ENCODE results near the gene C17orf50. TPM values are rescaled to one million over a fixed set of nuclear protein-coding genes. Genes with fewer than 3 reads are reported as not detected.

The C17orf50 gene
- total RNA-seq, 2 donors from 2014 or later, result not detected

DNA sequence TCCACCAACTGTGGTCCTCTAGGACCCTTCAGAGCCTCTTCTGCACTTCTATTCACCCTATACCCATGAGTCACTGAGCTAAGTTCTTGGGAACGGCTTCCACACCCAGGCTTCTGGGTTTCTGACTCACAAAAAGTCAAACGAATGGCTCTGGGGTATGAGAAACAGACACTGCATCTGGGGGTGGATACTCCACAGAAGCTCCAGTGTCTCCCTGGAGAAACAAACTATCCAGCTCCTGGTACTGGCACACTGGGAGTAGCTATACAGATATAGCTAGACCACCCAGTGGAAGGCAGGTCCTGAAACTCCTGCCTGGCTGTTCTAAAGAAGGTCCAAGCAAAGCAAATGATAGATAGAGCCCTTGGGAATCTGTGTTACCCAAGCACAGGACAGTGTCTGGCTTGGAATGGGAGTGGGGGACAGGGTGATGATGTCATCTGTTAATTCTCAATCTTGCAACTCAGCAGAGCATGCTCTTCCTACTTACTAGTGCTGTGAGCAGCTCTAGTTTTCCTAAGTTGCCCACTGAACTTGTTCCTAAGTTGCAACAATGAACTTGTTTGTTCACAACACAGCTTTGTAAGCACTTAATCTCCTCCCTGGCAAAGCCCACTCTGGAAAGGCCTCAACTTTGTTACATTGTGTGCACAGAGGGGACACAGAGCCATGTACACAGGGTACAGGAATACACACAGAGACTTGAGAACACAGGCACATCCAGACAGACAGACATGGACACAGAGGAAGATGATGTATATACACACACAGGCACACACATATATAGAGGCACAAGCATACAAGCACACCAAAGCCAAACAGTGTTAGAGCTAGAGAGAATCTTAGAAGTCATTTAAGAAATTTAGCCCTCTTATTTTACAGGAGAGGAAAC lies 28.0 kb downstream of the C17orf50 start:
- no peak overlapping the region for H3K27ac Mint-ChIP-seq
- H3K4me1 Mint-ChIP-seq (ENCODE audit: low read depth), result peaks cover 12% of the 10 kb centered on the region
- no peaks in the 10 kb centered on the region for H3K9me3 Mint-ChIP-seq
- DNase-seq, result no peak
- H3K36me3 Mint-ChIP-seq (ENCODE audit: insufficient read depth in 2 of 2), result no peaks in the 10 kb centered on the region
- no peak overlapping the region for H3K4me3 Mint-ChIP-seq
- peak; percentile 53 to 58 for ATAC-seq (replicated peaks in 1 of 2)
- peaks cover 23% of the 10 kb centered on the region for H3K27me3 Mint-ChIP-seq (ENCODE audit: low read depth)

DNA sequence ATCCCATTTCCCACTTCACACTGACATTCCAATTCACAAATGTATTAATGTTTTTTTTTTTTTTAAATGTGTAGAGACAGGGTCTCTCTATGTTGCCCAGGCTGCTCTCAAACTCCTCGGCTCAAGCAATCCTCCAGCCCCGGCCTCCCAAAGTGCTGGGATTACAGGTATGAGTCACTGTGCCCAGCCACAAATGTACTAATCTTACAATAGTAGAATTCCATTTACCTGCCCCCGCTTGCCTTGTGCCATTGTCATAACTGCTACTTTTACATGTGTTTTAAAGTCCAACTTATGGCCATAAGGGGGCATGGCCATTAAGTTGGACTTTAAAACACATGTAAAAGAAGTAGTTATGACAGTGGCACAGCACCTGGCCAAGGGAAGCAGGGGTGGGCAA lies 30.2 kb downstream of the C17orf50 start:
- H3K4me1 Mint-ChIP-seq (ENCODE audit: low read depth), result peaks cover 20% of the 10 kb centered on the region
- H3K9me3 Mint-ChIP-seq, result no peaks in the 10 kb centered on the region
- no peaks in the 10 kb centered on the region for H3K36me3 Mint-ChIP-seq (ENCODE audit: insufficient read depth in 2 of 2)
- no peak for ATAC-seq (replicated peaks in 1 of 2)
- H3K4me3 Mint-ChIP-seq, result no peak overlapping the region
- no peak for DNase-seq
- no peak overlapping the region for H3K27ac Mint-ChIP-seq
- peaks cover 37% of the 10 kb centered on the region for H3K27me3 Mint-ChIP-seq (ENCODE audit: low read depth)

GRCh38 chr17:35791681-35792350 lies 31.1 kb downstream of the C17orf50 start:
- Mint-ChIP-seq H3K36me3 (ENCODE audit: insufficient read depth in 2 of 2) (no peaks in the 10 kb centered on the region), H3K27me3 (ENCODE audit: low read depth) (peaks cover 46% of the 10 kb centered on the region), H3K9me3 (no peaks in the 10 kb centered on the region), H3K4me3 (no peak overlapping the region), H3K4me1 (ENCODE audit: low read depth) (peaks cover 26% of the 10 kb centered on the region), H3K27ac (no peak overlapping the region)
- ATAC-seq (replicated peaks in 1 of 2) (no peak), DNase-seq (no peak)

GRCh38 chr17:35793257-35793656 lies 32.6 kb downstream of the C17orf50 start:
- Mint-ChIP-seq H3K36me3 (ENCODE audit: insufficient read depth in 2 of 2) (no peaks in the 10 kb centered on the region), H3K27me3 (ENCODE audit: low read depth) (peaks cover 54% of the 10 kb centered on the region), H3K9me3 (no peaks in the 10 kb centered on the region), H3K27ac (no peak overlapping the region), H3K4me3 (no peak overlapping the region), H3K4me1 (ENCODE audit: low read depth) (peaks cover 26% of the 10 kb centered on the region)
- no peak for DNase-seq
- no peak for ATAC-seq (replicated peaks in 1 of 2)

GRCh38 chr17:35795007-35795870 lies 34.6 kb downstream of the C17orf50 start, which contains the start of gene MMP28:
TSS of gene MMP28 (minus strand) at chr17:35795641. CDS start at chr17:35795377, 264 bp downstream.
- Mint-ChIP-seq H3K36me3 (ENCODE audit: insufficient read depth in 2 of 2) (no peaks in the 10 kb centered on the region), H3K4me1 (ENCODE audit: low read depth) (peaks cover 18% of the 10 kb centered on the region), H3K27ac (no peak within 1 kb of the TSS), H3K9me3 (no peaks in the 10 kb centered on the region), H3K4me3 (peak within 1 kb of the TSS; percentile 80 to 82), H3K27me3 (ENCODE audit: low read depth) (peaks cover 46% of the 10 kb centered on the region)
- ATAC-seq (replicated peaks in 1 of 2) (peak; percentile 84 to 85), DNase-seq (peak; percentile 56 to 64)

DNA sequence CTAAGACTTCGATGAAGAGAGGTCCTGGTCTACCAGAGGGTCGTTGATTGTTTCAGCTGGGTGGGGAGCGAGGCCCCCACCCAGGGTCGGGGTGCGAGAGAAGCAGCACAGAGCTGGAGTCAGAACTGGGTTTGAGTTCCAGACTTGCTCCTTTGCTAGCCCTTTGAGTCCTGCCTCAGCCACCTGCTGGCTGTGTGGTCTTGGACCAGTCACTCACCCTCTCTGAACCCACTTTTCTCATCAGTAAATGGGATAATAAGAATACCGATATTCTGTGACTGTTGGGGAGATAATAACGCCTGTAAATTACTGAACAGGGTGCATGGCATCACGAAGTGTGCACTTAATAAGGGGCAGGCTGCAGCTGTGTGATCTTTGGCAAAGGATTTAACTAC lies 35.2 kb downstream of the C17orf50 start:
- Mint-ChIP-seq H3K4me1 (ENCODE audit: low read depth) (peaks cover 19% of the 10 kb centered on the region), H3K27me3 (ENCODE audit: low read depth) (peaks cover 46% of the 10 kb centered on the region), H3K9me3 (no peaks in the 10 kb centered on the region), H3K36me3 (ENCODE audit: insufficient read depth in 2 of 2) (no peaks in the 10 kb centered on the region), H3K4me3 (peak overlapping the region; percentile 63 to 82), H3K27ac (no peak overlapping the region)
- DNase-seq (no peak), ATAC-seq (replicated peaks in 1 of 2) (peak in 1 of 2 donors; percentile 10)

DNA sequence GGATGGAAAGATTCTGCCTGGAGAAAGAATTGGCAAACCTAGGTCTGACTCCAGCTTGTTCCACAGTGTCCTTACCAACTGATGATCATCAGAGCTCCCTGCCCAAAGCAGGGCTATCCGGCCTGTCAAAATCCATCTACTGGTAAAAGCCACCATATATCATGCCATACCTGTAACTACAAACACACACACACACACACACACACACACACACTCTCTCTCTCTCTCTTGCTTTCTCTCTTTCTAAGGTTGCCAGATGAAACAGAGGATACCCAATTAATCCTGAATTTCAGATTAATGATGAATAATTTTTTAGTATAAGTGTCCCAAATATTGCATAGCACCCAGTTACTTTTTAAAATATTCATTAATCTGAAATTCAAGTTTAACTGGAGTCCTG lies 36.3 kb downstream of the C17orf50 start:
- Mint-ChIP-seq H3K27me3 (ENCODE audit: low read depth) (peaks cover 44% of the 10 kb centered on the region), H3K9me3 (no peaks in the 10 kb centered on the region), H3K27ac (no peak overlapping the region), H3K4me3 (peak overlapping the region in 1 of 2 donors; percentile 52), H3K4me1 (ENCODE audit: low read depth) (peaks cover 29% of the 10 kb centered on the region), H3K36me3 (ENCODE audit: insufficient read depth in 2 of 2) (no peaks in the 10 kb centered on the region)
- DNase-seq, result no peak
- no peak for ATAC-seq (replicated peaks in 1 of 2)

DNA sequence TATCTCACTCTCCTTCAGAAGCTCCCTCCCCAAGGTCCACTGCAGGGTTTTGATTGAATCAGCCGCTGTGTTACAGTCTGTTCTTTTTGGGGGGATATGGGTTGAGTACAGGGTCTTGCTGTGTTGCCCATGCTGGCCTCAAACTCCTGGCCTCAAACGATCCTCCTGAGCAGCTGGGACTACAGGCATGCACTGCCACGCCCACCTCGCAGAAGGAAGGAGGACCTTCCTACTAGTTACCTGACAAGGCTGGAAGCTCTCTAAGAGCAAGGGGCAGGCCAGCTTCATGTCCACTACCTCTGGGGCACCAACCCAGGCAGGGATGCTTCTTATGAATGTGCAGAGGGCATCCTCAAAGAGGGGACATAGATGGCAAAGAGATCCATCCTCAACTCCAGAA lies 36.7 kb downstream of the C17orf50 start:
- H3K27me3 Mint-ChIP-seq (ENCODE audit: low read depth), result peaks cover 40% of the 10 kb centered on the region
- no peaks in the 10 kb centered on the region for H3K9me3 Mint-ChIP-seq

GRCh38 chr17:35797918-35798317 lies 37.2 kb downstream of the C17orf50 start:
- DNase-seq (no peak), ATAC-seq (replicated peaks in 1 of 2) (no peak)
- no peak overlapping the region for H3K4me3 Mint-ChIP-seq
- peaks cover 38% of the 10 kb centered on the region for H3K4me1 Mint-ChIP-seq (ENCODE audit: low read depth)
- no peaks in the 10 kb centered on the region for H3K36me3 Mint-ChIP-seq (ENCODE audit: insufficient read depth in 2 of 2)
- H3K9me3 Mint-ChIP-seq, result no peaks in the 10 kb centered on the region
- peaks cover 39% of the 10 kb centered on the region for H3K27me3 Mint-ChIP-seq (ENCODE audit: low read depth)
- no peak overlapping the region for H3K27ac Mint-ChIP-seq

More for the DNA sequence above, 36.7 kb downstream of the C17orf50 start:
- DNase-seq (no peak), ATAC-seq (replicated peaks in 1 of 2) (no peak)
- peak overlapping the region in 1 of 2 donors; percentile 52 for H3K4me3 Mint-ChIP-seq
- H3K27ac Mint-ChIP-seq, result no peak overlapping the region
- peaks cover 34% of the 10 kb centered on the region for H3K4me1 Mint-ChIP-seq (ENCODE audit: low read depth)
- H3K36me3 Mint-ChIP-seq (ENCODE audit: insufficient read depth in 2 of 2), result no peaks in the 10 kb centered on the region

GRCh38 chr17:35799942-35800341 lies 39.3 kb downstream of the C17orf50 start:
- Mint-ChIP-seq H3K27me3 (ENCODE audit: low read depth) (peaks cover 19% of the 10 kb centered on the region), H3K4me3 (no peak overlapping the region), H3K27ac (no peak overlapping the region), H3K36me3 (ENCODE audit: insufficient read depth in 2 of 2) (no peaks in the 10 kb centered on the region), H3K9me3 (no peaks in the 10 kb centered on the region), H3K4me1 (ENCODE audit: low read depth) (peaks cover 41% of the 10 kb centered on the region)
- ATAC-seq (replicated peaks in 1 of 2) (no peak), DNase-seq (no peak)

DNA sequence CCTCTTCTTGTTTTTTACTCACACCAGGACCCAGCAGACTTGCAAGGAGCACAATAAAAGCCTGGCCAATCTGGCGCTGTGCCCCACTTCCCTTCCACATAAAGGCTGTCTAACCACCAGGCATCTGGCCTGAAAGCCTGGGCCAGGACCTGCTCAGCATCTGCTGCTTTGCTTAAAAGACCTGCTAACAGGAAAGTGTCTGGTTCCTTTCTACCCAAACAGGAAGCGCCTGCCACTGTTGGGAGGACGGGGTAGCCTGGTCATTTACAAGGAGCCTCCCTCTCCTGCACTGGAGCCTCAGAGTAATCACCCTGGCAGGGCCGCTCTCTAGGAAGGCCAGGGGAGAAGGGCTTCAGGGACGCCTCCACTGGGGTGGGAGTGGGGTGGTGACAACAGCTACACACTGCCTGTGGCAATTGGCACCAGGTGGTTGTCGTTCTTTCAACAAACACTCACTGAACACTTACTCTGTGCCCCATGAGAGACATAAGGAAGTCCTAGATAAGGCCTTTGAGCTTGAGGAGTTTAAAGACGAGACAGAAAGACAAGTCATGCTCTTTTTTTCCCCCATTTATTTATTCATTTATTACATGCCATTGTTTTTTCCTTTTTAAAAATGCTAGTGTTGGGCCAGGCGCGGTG lies 41.0 kb downstream of the C17orf50 start:
- Mint-ChIP-seq H3K27ac (no peak overlapping the region), H3K27me3 (ENCODE audit: low read depth) (peaks cover 9% of the 10 kb centered on the region), H3K4me1 (ENCODE audit: low read depth) (peaks cover 36% of the 10 kb centered on the region), H3K4me3 (peak overlapping the region; percentile 16 to 23), H3K9me3 (no peaks in the 10 kb centered on the region), H3K36me3 (ENCODE audit: insufficient read depth in 2 of 2) (no peaks in the 10 kb centered on the region)
- ATAC-seq (replicated peaks in 1 of 2), result no peak
- DNase-seq, result no peak

GRCh38 chr17:35804658-35805192 lies 44.0 kb downstream of the C17orf50 start:
- no peak overlapping the region for H3K27ac Mint-ChIP-seq
- no peaks in the 10 kb centered on the region for H3K27me3 Mint-ChIP-seq (ENCODE audit: low read depth)
- no peaks in the 10 kb centered on the region for H3K36me3 Mint-ChIP-seq (ENCODE audit: insufficient read depth in 2 of 2)
- no peaks in the 10 kb centered on the region for H3K9me3 Mint-ChIP-seq
- ATAC-seq (replicated peaks in 1 of 2), result peak; percentile 48 to 53
- no peak overlapping the region for H3K4me3 Mint-ChIP-seq
- DNase-seq, result peak; percentile 51 to 59
- peaks cover 56% of the 10 kb centered on the region for H3K4me1 Mint-ChIP-seq (ENCODE audit: low read depth)

Measured in activated T-cell treated with anti-CD3 and anti-CD28 coated beads, Interleukin-2, amount 50 U/mL, for 72 hours (primary cell).